HCT116 (cell line): ENCODE data around the gene REEP5. TPM values are rescaled to one million over a fixed set of nuclear protein-coding genes. Genes with fewer than 3 reads are reported as not detected.
"Not testable (repeated sequence)": the region's sequence is repeated elsewhere in the genome, so short reads cannot be mapped to it uniquely, and the experiment has no call there.

Experiments
- ATAC-seq: fragments of 200-7000 bp; cut with Tn5 transposase; 2 replicates; pipeline ENCODE4 v1.9.1; 2020; ENCODE audit warnings: mild to moderate bottlenecking, moderate library complexity
- BruUV-seq: library from RNA; stranded (reverse); fragments of 400-500 nt; replicated peaks from 2 replicates; lab custom pipeline; 2021; lab: Mats Ljungman, UMichigan
- CTCF ChIA-PET: fragments of 300-600 bp; sonication (Branson Sonifier 250); formaldehyde crosslinking; loops from one replicate; lab custom pipeline; 2021; ENCODE audit warnings: antibody characterized with exemption; lab: Charles Lee
- POLR2A ChIA-PET: fragments of 300-600, 350-600 bp; sonication (Branson Sonifier 250); formaldehyde crosslinking; loops from one replicate; lab custom pipeline; 2021; ENCODE audit warnings: antibody characterized with exemption; lab: Charles Lee
- RAD21 ChIA-PET, 2 experiments: fragments of 300-600 bp; sonication (Branson Sonifier 250); formaldehyde crosslinking; loops; one replicate each; lab custom pipeline; 2023; ENCODE audit warnings: low total read pairs in 2 of 2; ENCODE audit not compliant: uncharacterized antibody in 2 of 2, unreplicated experiment in 2 of 2, low non-redundant PET in 1 of 2; lab: Charles Lee
- DNase-seq: peaks from one replicate; pipeline ENCODE4 v3.0.0-alpha.2; 2010; ENCODE audit warnings: low read depth, low spot score
- H2AFZ ChIP-seq: fragments of 200-600 bp; shearing (Covaris generic), sonication (generic); 2 replicates; pipeline ENCODE4 v1.6.1; 2017; ENCODE audit warnings: low read depth, mixed run types, mixed read lengths, antibody characterized with exemption, low read length; ENCODE audit not compliant: poor library complexity, severe bottlenecking
- H3K27ac ChIP-seq: 2 replicates; pipeline ENCODE4 v1.5.1; 2012; ENCODE audit warnings: low read depth, low read length
- H3K27me3 ChIP-seq: fragments of 200-600 bp; sonication (generic); 2 replicates; pipeline ENCODE4 v1.6.1; 2016; ENCODE audit warnings: mixed run types, low read length, mixed read lengths; ENCODE audit not compliant: insufficient read depth
- H3K36me3 ChIP-seq, 2 experiments: fragments of 200-500 bp in 1 of 2; fragments of 200-600 bp in 1 of 2; sonication (Bioruptor generic) in 1 of 2; sonication (generic) in 1 of 2; 2 replicates each; pipeline versions ENCODE4 v1.5.1 to v1.6.1; 2014 to 2016; ENCODE audit warnings: low read length in 2 of 2, inconsistent platforms in 1 of 2, mixed read lengths in 1 of 2, mixed run types in 1 of 2; ENCODE audit not compliant: insufficient read depth in 2 of 2, control insufficient read depth in 1 of 2
- H3K4me1 ChIP-seq, 2 experiments: fragments of 200-600 bp in 1 of 2; sonication (generic) in 1 of 2; 2 replicates each; pipeline versions ENCODE4 v1.5.1 to v1.6.1; 2012 to 2017; ENCODE audit warnings: low read length in 2 of 2, inconsistent platforms in 1 of 2, mild to moderate bottlenecking in 1 of 2, mixed read lengths in 1 of 2, mixed run types in 1 of 2, moderate library complexity in 1 of 2; ENCODE audit not compliant: insufficient read depth in 2 of 2, control insufficient read depth in 1 of 2
- H3K4me2 ChIP-seq: fragments of 200-600 bp; sonication (generic); 2 replicates; pipeline ENCODE4 v1.6.1; 2017; ENCODE audit warnings: mixed run types, low read length, mixed read lengths
- H3K4me3 ChIP-seq, 2 experiments: fragments of 200-600 bp in 1 of 2; sonication (generic) in 1 of 2; replicated peaks in 1 of 2; 2 replicates each; pipeline ENCODE4 v1.5.1; 2011 to 2016; ENCODE audit warnings: low read length in 2 of 2, control low read depth in 1 of 2, low read depth in 1 of 2, mild to moderate bottlenecking in 1 of 2, mixed read lengths in 1 of 2, mixed run types in 1 of 2
- H3K79me2 ChIP-seq: fragments of 200-600 bp; sonication (generic); 2 replicates; pipeline ENCODE4 v1.6.1; 2017; ENCODE audit warnings: mild to moderate bottlenecking, mixed run types, low read length, moderate library complexity, mixed read lengths; ENCODE audit not compliant: insufficient read depth
- H3K9ac ChIP-seq: fragments of 200-600 bp; sonication (generic); 2 replicates; pipeline ENCODE4 v1.6.1; 2016; ENCODE audit warnings: low read length, mixed read lengths
- H3K9me2 ChIP-seq: fragments of 200-600 bp; sonication (generic), shearing (Covaris generic); 2 replicates; pipeline ENCODE4 v1.6.1; 2017; ENCODE audit warnings: mixed run types, mild to moderate bottlenecking, moderate library complexity; ENCODE audit not compliant: insufficient read depth
- H3K9me3 ChIP-seq, 2 experiments: fragments of 200-500 bp in 1 of 2; fragments of 200-600 bp in 1 of 2; sonication (Bioruptor generic) in 1 of 2; sonication (generic) in 1 of 2; 2 replicates each; pipeline ENCODE4 v1.6.1; 2014 to 2017; ENCODE audit warnings: low read length in 2 of 2, mixed read lengths in 2 of 2, inconsistent platforms in 1 of 2, low read depth in 1 of 2, mild to moderate bottlenecking in 1 of 2, mixed run types in 1 of 2, moderate library complexity in 1 of 2; ENCODE audit not compliant: control insufficient read depth in 1 of 2, insufficient read depth in 1 of 2
- H4K20me1 ChIP-seq: fragments of 200-600 bp; sonication (generic), shearing (Covaris generic); 2 replicates; pipeline ENCODE4 v1.6.1; 2017; ENCODE audit warnings: mixed run types, mild to moderate bottlenecking, moderate library complexity; ENCODE audit not compliant: insufficient read depth
- EZH2phosphoT487 ChIP-seq: fragments of 200-600 bp; IDR thresholded peaks from 2 replicates; pipeline ENCODE4 v1.6.1; 2018; ENCODE audit warnings: antibody characterized with exemption, borderline replicate concordance
- POLR2AphosphoS5 ChIP-seq: IDR thresholded peaks from 2 replicates; pipeline ENCODE4 v1.6.1; 2011; ENCODE audit warnings: mild to moderate bottlenecking, low read depth, low read length, moderate library complexity
- intact Hi-C: fragments of 100-400 bp; cut with micrococcal nuclease; formaldehyde crosslinking; loops from 2 replicates; pipeline ENCODE4 v1.10.0; 2022
- total RNA-seq: library from RNA; stranded (reverse); gene quantifications from one replicate; pipeline ENCODE4 v1.2.1, GENCODE V29; 2021; ENCODE audit not compliant: unreplicated experiment

Gene REEP5
- total RNA-seq, 1 experiment from 2014 or later = 71.7 TPM

DNA sequence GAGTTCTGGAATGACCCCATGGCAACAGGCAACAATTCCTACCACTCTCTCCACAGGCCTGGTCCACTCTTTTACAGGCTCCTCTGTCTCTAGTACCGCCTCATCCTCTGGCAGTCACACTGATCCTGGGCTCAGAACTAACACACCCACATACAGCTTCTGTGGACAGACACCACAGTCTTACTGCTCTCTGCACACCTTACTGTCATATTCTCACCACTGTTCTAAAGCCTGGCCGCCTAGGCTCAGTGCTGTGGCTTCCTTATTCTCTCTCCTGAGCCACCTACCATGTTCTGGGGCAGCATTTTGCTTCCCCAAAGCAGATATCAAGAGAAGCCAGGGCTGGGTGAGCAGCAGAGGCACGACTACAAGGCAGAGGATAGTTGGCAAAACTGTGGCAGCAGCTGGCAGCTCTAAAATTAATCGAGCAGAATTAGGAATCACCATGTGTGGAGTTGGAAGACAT lies 14.8 kb downstream of the REEP5 start:
- Histone ChIP-seq H3K27me3 (no peaks in the 10 kb centered on the region), H4K20me1 (no peaks in the 10 kb centered on the region), H3K4me2 (no peak overlapping the region), H3K4me1 (no peaks in the 10 kb centered on the region), H3K4me3 (no peak overlapping the region), H3K9me2 (no peaks in the 10 kb centered on the region), H2AFZ (no peak overlapping the region), H3K36me3 (peaks cover 7 to 11% of the 10 kb centered on the region in 2 experiments; a peak in 2 of 4 replicates), H3K27ac (no peak overlapping the region), H3K9me3 (no peaks in the 10 kb centered on the region), H3K9ac (no peak overlapping the region), H3K79me2 (peaks cover 52% of the 10 kb centered on the region)
- no TSS peak for BruUV-seq
- TF ChIP-seq POLR2AphosphoS5 = no peak
- DNase-seq (no peak), ATAC-seq (no peak)
- ChIA-PET CTCF (no interaction called here), POLR2A (no interaction called here), RAD21 (no interaction called here)
- intact Hi-C loops = no loop called here

DNA sequence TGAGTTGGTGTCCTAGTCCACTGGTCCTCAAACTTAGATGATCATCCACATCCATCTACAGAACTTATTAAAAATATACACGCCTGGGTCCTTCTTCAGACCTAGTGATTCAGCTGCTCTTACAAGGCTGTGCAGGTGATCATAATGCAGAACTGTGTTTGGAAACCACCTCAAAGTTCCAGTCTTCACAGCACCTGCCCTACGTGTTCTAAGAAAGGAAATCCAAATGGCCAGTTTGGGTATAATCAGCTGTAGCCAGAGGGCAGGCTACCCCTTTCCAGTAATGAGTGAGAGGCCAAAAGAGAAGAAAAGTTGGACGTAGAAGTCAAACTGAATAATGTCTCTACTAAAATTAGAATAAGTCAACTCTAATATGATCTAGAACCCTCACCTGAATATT lies 15.4 kb downstream of the REEP5 start:
- H3K9me2 ChIP-seq = no peaks in the 10 kb centered on the region
- H3K4me3 ChIP-seq = no peak overlapping the region
- no peak overlapping the region for H3K27ac ChIP-seq
- BruUV-seq = no TSS peak
- peaks cover 47% of the 10 kb centered on the region for H3K79me2 ChIP-seq
- H3K9ac ChIP-seq = no peak overlapping the region
- ATAC-seq = no peak
- ChIA-PET CTCF (no interaction called here), RAD21 (no interaction called here), POLR2A (no interaction called here)
- no peaks in the 10 kb centered on the region for H3K4me1 ChIP-seq
- H3K4me2 ChIP-seq = no peak overlapping the region
- H3K9me3 ChIP-seq = no peaks in the 10 kb centered on the region
- TF ChIP-seq EZH2phosphoT487 = no peak
- no peaks in the 10 kb centered on the region for H3K27me3 ChIP-seq
- intact Hi-C loops = no loop called here
- DNase-seq = no peak
- H4K20me1 ChIP-seq = no peaks in the 10 kb centered on the region
- peaks cover 7 to 11% of the 10 kb centered on the region in 2 experiments; a peak in 2 of 4 replicates for H3K36me3 ChIP-seq
- H2AFZ ChIP-seq = no peak overlapping the region

GRCh38 chr5:112904996-112905395 lies 17.0 kb downstream of the REEP5 start:
- not testable (repeated sequence) for H4K20me1 ChIP-seq

More at GRCh38 chr5:112904996-112905395, 17.0 kb downstream of the REEP5 start:
- H3K9me2 ChIP-seq, H3K9me3 ChIP-seq, H3K4me2 ChIP-seq, H3K27ac ChIP-seq, ATAC-seq, H3K27me3 ChIP-seq, H2AFZ ChIP-seq, H3K9ac ChIP-seq, POLR2A ChIA-PET, H3K4me1 ChIP-seq, H3K4me3 ChIP-seq, CTCF ChIA-PET, DNase-seq, RAD21 ChIA-PET, BruUV-seq, intact Hi-C loops: not testable (repeated sequence)
- Histone ChIP-seq H3K79me2 (peaks cover 38% of the 10 kb centered on the region), H3K36me3 (peaks cover 5 to 11% of the 10 kb centered on the region in 2 experiments; a peak in 2 of 4 replicates)
